Measurements from ENCODE around the gene CLSTN2.

Gene CLSTN2

DNA sequence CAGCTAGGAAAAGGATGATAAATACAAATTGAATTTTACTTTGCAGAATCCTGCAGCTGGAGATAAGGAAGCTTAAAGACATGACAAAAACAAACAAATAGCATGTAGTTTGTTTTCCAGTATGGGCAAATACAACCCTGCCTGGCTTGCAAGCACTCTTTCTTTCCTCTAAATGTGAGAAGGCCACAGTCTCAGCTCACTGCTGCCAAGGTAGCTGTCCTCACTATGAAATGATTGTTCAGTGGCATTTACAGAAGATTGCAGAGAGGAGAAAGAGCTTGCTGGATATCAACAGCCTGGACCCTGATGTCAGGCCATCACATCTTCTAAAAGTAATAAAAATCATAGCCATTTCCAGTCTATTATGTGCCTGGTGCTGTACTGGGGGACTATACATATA, 262.0 kb downstream of the CLSTN2 start:
- no peak for DNase-seq

DNA sequence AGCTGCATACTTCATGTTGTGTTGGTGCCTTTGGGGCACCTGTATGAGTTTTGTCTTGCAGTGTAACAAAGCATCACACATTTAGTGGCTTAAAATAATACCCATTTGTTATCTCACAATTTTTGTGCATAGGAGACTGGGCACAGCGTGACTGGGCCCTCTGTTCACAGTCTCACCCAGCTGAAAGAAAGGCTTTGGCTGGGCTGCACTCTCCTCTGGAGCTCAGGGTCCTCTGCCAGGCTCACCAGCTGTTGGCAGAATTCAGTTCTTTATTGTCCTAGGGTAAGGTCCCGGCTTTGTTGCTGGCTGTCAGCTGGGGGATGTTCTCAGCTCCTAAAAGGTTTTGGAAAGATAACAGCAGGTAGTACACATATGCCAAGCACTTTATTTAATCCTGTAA, 263.3 kb downstream of the CLSTN2 start:
- no peak for DNase-seq

DNA sequence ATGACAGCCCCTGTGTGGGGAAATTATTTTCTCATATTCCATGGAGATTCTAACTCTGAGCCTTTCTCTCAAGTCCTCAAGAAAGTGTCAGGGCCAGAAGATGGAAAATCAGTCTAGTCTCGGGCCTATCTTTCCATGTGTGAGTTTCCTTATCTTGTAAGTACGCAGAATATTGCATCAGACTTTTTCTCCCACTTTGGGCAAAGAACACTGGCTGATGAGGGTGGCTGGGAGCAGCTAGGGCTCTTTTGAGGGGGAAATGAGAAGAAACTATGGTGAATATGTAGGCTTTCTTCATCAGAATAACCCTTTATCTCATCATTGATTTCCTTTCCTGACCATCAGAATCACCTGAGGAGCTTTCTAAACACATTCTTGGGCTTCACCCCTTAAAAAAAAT, 264.0 kb downstream of the CLSTN2 start:
- no peak for DNase-seq

DNA sequence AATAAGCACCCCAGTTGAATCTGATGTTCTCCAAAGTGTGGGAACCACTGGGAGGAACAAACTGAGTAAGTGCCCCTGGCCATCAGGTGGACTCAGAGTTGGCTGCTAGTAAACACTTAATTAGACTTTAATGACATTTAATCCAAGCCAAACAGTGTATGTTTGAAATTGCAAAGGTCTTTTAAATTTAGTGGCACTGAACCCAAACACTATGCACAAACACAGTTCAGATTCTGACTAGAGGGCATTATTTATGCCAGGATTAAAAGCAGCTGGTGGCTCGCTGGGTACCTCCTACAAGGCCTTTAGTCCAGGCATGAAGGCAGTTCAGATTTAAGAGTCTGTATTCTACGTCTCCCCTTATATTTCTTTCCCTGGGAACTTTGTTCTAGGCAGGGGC, 264.8 kb downstream of the CLSTN2 start:
- DNase-seq, result no peak

DNA sequence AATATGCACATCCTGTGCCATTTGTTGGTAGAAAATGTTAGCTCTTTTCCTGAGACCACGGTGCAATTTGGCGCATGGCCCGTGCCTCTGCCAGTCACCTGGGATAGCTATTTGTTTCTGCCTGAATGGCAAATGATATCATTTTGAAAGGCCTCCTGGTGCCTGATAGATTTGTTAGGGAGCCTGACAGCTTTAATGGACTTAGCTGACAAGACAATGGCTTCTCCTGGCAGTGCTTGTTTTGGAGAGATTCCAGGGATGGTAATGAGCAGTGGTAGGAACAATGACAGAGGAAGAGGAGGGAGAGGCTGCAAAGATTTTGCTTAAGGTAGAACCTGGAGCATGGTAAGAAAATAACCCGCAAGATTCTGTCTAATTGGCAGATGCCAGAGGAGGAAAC, 268.5 kb downstream of the CLSTN2 start:
- peak; percentile 73 to 81 for DNase-seq

DNA sequence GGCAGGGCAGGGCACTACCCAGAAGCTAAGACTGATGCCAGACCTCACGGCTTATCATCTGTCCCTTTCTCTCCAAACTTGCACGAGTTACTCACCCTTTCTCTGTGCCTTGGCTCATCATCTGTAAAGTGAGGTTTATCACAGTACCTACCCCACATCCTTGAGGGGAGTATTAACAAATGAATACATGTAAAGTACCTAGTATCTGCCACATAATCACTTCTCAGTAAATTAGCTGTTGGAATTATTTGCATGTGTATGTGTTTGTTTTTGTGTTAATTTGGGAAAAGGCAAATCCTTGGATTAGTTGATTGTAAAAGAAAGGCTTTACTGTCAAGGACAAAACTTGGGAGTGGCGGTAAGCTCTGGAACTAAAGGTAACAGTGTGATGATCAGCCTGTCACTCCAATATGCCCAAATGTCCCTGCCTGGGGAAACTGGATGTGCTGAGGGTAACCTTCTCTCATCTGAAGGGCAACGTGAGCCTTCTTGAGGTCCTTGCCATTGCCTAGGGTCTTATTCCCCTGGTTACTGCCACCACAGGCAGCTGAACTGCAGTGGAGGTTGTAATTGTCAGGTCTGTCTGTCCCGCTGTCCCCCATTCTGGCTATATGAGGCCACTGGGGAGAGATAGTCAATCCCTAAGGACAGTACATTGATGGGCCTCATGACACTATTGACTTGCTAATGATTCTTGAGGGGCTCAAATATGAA, 269.4 kb downstream of the CLSTN2 start:
- no peak for DNase-seq

DNA sequence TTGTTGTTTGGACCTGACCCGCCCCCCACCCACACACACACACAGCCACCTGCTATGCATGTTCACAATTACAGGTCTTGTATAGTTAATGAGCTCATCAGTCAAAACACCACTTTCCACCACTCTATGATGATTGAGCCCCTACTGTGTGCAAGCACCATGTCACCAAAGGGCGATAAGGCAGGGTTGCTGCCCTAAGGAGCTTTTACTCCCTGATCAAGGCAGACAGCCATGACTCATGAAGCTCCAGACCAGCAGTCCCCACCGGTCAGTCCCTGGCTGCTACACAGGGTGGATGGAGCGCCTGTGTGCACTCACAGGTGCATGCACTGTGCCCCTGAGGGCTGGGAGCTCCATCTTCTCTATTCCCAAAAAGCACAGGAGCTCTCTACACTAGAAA, 270.6 kb downstream of the CLSTN2 start:
- no peak for DNase-seq

DNA sequence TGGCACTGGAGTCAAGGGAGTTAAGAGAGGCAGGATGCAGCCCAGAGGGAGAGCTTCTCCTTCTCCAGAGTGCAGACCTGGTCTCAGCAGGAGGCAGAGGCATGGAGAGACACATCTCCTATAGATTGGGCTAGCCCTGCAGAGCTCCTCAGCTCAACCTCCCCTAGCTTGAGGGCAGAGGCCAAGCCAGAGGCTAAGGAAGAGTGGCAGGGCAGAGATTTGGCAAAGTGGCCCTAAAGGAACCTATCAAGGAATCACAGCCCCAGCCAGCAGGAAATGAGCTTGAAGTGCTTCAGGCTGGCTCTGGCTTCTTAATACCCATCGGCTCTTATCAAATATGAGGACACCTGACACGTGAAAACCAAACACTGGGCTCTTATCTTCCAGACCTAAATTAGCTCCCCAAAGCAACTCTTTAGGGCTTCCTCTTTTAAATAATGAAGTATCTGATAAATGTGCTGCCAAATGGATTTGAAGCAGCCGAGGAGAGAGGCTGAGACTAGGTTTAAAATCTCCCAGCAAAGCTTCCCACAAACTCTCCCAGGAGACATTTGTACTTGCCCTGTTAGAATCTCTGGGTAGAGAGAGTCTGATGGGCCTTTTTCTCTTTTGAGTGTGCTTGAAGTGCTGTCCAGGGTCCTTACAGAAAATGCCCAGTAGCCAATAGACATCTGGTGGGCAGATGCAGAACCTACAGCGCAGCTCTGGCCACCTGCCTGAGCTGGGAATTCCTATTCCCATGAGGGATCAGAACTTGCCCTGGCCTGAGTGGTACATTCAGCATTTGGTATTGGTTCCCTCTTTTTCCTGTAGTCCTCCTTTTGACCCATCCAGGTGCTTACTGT, 271.4 kb downstream of the CLSTN2 start:
- peak; percentile 36 to 49 for DNase-seq

DNA sequence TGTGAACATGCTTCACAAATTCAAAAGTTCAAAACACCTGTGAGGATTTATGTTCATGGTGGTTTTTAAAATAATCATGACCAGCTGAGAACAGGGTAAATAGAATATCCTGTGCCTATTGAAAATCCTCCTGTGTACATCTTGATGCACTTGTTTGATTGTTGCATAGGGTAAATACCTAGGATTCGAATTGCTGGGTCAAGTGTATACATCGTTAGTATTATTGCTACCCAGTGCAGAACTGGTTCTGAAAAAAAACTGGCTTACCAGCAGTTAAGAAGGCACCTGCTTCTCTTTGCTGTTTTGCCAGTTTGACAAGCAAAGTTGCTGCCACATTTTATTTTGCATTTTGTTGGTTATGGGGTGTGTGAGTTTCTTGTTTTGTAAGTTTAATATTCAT, 272.6 kb downstream of the CLSTN2 start:
- DNase-seq, result no peak

DNA sequence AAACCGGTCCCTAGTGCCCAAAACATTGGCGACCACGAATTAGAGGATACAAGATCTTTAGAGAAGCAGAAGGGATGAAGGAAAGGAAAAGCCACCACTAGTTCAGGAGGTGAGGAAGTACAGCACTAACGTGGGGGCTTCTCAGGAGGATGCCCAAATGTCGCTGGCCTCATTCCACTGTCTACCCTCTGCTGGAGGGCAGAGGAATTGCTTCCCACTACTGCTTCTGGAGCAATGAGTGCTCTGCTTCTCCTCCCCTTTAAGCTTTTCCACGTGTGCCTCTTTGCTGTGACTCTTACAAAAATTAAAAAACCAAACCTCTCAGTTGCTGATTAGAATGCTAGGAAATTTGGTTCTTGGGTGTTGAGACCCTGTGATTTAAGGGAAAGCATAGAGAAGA, 281.3 kb downstream of the CLSTN2 start:
- DNase-seq, result no peak

DNA sequence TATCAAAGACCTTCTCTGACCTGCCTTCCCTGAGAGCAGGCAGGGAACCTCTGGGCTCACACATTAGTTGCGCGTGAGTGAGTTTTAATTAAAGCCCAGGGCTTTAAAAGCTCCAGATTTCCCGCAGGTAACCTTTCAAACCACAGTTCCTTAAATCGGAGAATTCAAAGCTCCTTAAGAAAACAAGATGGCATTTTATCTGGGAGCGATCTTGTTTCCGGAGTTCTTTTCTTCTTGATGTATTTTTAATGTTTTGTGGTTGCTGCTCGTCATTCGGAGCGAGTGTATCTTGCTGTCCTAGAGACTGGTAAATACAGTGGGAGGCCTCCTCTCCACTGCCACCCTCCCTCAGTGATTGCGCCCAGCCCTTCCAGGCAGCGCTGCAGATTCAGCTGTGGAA, 284.3 kb downstream of the CLSTN2 start:
- DNase-seq, result no peak

DNA sequence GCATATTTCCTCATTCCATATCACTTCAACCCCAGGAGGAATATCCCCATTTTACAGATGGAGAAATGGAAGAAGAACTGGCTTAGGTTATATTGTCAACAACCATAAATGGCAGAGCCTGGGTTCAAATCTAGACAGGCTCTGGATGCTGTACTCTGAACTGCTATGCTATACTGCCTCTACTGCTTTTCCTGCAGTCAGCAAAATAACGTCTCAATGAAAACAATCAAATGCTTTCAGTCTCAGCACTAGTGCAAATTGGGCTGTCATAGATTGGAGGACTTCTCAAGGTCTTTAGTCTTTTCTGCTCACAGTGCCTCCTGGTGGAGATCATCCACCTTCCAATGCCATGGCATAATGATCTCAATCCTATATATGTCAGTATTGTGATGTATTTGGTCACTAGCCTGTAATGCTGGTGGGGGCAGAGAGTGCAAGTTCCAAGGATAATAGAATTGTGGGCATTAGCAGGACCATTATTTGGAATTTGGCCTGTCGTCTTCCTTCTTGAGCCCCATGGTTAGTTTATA, 285.0 kb downstream of the CLSTN2 start:
- no peak for DNase-seq

DNA sequence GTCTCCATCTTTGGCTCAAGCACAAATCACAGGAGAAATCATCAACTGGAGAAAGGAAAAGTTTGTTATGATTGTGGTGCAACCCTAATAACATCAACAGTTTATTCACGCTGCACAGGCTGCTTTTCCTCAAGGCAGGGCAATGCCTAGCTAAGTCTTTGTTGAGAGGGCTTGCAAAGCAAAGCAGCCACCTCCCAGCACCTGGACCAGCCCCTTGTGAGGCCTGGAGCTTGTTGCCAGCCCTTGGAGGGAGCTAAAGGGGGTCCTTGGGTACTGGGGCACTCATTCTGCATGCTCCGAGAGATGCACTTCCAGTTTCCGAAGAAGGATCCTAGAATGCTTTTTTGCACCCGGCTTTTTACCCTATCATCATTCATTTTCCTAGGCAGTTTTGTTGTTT, 288.2 kb downstream of the CLSTN2 start:
- no peak for DNase-seq

DNA sequence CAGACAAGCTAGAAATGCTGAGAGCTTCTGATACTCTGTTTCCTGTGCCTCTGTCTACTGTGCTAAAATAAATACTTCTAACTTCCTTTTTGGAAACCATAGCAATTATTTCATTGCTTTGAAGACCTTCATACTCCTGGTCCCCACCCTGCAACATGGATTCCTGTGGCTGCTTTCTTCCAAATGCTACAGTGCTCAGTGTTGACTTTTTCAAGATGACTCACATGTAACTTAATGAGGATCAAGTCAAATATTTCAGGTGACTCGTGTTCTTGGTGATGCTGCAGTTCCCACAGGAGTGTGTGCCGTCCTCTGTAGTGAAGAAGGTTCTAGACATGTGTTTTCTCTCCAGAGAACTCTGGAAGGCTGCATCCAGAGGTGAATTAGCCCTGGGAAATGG, 288.6 kb downstream of the CLSTN2 start:
- no peak for DNase-seq

DNA sequence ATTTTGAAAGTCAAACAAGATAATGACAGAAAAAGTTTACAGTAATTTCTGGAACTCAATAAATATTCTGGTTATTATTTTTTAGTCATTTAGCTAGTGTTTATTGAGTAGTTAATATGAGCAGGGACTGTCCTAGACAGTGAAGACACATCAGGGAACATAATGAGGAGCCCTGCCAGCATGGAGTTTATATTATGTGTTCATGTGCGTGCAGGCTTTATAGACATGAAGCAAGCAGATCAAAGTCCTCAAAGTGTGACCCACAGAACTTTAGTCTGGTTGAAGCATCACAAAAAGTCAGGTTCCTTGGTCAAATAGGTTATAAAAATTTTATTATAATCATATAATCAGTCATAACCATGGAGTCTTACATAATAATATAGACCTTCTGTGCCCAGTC, 289.3 kb downstream of the CLSTN2 start:
- DNase-seq, result no peak

DNA sequence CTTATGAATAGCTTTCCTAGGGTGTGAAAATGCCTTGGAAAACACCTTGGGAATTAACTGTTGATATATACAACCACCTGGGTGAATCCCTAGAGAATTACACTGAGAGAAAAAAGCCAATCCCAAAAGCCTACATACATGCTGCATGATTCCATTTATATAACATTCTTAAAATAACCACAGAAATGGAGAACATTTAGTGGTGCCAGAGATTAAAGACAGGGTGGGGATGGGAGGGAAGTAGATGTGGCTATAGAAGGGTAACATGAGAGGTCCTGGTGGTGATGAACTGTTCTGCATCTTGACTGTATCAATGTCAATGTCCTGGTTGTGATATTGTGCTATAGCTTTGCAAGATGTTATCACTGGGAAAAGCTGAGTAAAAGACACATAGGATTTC, 291.0 kb downstream of the CLSTN2 start:
- DNase-seq, result no peak

DNA sequence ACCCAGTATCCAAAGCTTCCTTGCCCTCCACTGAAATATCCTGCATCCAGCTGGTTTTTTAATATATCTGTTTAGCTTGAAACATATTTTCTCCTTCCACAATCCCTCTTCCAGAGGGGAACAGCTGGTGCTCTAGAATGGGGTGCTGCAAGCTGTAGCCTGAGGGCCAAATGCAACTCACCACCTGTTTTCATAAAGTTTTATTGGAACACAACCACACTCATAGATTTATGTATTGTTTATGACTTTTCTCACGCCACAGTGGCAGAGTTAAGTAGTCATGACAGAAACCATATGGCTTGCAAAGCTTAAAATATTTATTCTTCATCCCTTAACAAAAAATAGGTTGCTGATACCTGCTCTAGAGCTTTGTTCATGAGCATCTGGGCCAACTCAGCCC, 298.7 kb downstream of the CLSTN2 start:
- DNase-seq, result no peak

DNA sequence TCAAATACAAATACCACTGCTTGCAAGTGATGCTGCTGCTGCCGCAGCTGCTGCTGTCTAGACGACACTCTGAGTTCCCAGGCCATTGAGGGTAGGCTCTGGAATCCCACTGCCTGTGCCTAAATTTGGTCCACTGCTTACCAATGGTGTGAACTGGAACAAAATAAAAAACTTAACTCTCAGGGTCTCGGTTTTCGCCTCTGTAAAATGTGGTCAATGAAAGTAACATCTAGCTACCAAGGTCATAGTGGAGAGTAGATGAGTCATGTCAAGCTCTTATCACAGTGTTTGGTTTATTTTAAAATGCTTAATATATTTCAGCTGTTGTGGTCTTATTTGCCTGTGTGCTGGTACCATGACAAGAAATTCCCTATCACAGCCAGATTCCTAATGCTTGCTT, 299.3 kb downstream of the CLSTN2 start:
- no peak for DNase-seq

DNA sequence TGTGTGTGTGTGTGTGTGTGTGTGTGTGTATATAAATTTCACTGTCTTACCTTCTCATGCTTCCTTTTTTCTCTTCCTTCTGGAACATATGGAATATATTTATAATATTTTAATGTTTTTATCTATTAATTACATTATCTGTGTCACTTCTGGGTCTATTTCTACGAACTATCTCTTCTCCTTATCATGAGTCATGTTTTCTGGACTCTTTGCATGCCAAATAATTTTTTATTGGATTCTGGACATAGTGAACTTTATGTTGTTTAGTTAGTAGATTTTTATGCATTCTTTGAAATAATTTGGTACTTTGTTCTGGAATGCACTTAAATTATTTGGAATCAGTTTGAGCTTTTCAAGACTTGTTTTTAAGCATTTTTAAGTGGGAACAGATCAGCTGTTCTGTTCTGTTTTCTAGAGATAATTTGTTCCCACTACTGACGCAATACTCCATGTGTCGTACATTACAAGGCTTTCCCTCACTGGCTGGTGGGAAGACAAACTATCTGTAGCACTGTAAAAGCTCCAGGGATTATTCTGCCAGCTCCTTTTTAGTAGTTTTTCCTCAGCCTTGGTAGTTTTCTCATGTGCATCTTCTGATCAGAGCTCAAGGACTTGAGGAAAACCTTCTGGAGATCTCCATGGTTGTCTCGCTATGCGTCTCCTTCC, 302.0 kb downstream of the CLSTN2 start:
- no peak for DNase-seq

DNA sequence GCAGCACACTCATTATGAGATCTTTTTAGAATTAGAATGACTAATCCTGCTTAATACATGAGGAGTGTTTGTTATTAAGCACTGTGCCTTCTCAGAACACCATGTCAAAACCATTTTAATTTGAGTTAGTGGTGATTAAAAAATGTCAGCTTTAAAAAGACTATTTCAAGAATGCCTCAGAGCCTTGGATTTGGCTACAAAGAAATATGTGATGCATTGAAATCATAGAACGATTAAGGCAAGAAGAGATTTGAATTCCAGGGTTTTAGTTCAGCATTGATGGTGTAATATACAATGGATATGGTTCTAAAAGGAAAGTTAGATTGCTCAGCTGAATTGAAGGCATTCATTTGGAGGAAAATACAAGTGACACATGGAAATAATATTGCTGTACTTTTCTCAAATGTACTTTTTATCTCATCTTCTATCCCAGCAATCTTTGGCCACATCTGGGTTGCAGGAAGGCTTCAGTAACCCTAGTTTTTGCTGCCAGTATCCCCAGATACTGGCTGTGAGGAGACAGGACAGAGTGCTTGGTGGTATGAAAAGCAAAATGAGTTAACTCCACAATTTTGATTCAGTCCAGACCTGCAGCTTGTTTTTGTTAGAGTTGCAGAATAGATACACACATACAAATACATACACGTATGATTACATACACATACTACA, 303.8 kb downstream of the CLSTN2 start:
- DNase-seq, result no peak

DNA sequence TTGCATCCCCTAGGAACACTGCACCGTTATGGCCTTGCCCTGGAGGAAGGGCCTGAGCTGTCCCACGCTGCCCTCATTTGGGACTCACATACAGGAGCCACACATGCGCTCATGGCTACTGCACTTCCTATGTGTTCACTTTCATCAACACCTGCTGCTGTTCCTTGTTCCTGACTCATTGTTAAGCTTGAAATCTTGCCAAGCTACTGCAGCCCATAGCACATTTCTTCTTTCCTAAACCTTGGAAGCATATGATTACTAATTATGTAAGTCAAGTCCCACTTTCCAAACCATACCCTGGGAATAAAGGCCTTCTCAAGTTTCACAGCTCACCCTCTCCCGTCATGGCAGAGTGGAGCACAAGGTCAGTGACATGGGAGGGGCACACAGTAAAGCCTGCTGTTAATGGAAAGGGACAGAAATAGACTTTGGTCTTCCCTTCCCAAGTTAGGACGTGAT, 307.9 kb downstream of the CLSTN2 start:
- peak in 1 of 2 experiments; percentile 4 for DNase-seq

DNA sequence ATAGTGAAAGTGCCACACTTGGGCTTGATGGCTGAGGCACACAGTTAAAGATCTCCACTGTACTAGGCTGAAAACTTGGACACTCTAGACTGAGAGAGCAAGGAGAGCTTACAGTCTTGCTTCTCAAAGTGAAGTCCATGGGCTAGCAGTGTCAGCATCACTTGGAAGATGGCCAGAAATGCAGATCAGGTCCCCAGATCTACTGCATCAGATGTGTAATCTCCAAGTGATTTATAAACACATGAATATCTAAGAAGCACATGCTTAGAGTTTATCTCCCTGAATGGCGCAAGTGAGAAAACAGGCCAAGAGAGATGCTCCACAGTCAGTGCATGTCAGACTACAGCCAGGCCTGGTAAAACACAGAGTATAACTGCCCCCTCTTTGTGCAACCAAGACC, 308.6 kb downstream of the CLSTN2 start:
- no peak for DNase-seq

DNA sequence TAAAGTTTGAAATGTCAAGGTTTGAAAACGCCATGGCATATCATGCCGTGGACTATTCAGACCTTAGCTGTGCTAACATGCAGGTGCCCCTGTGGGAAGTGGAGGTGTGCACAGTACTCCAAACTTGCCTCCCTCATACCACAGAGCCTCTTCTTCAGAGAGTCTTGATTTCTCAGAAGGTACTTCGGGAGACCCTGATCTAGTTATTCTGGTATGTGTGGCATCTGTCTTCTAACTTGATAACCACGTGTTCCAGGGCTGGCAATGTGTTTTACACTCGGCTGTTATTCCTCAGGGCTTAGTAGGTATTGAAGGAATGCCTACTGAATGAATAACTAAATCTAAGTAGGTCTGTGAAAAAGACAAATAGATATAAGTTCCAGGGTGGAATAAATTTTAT, 309.9 kb downstream of the CLSTN2 start:
- no peak for DNase-seq

Data from SHP77 (cell line).